Hematopoietic multipotent progenitor cell (in vitro differentiated cells): ENCODE results near the gene FXYD5. TPM values are rescaled to one million over a fixed set of nuclear protein-coding genes. Genes with fewer than 3 reads are reported as not detected.
"Not testable (repeated sequence)": the region's sequence is repeated elsewhere in the genome, so short reads cannot be mapped to it uniquely, and the experiment has no call there.

Experiments used
- DNase-seq, 3 donors: peaks; one replicate each; pipeline ENCODE4 v3.0.0-alpha.2; 2011 to 2015; ENCODE audit warnings: low read depth in 2 of 3, low spot score in 2 of 3
- total RNA-seq: library from RNA; depleted of rRNA; stranded (reverse); fragments of >200 nt; gene quantifications from one replicate; pipeline ENCODE4 v1.2.3, GENCODE V29; 2012

Gene FXYD5
- total RNA-seq, 1 donor: 319 TPM

DNA sequence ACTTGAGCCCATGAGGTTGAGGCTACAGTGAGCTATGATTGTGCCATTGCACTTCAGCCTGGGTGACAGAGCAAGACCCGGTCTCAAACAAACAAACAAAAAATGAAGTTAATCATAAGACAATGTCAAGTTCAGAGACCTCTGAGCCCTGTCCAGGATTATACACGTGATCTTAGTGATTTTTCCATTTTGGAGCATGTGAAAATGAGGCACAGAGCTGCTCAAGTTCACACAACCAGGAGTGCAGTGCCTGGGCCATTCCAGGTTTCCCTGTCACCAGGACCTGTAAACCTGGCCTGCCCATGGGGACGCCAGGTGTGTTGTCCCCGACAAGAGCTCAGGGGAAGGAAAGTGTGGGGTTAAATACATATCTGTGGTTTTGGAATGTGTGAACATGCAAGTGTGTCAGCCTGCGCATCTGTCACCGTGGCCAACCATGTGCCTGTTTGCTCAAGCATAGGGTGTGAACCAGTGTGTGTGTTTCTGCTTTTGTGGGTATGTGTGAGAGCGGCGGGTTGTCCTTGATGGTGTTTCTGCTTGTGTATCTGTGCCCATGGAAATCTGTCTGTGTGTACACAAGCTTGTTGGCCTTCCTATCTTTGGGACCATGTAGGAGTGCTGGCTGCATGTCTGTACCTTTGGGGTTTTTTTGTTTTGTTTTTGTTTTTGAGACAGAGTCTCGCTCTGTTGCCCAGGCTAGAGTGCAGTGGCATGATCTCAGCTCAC lies 17.4 kb upstream of the FXYD5 start:
- no peak for DNase-seq

DNA sequence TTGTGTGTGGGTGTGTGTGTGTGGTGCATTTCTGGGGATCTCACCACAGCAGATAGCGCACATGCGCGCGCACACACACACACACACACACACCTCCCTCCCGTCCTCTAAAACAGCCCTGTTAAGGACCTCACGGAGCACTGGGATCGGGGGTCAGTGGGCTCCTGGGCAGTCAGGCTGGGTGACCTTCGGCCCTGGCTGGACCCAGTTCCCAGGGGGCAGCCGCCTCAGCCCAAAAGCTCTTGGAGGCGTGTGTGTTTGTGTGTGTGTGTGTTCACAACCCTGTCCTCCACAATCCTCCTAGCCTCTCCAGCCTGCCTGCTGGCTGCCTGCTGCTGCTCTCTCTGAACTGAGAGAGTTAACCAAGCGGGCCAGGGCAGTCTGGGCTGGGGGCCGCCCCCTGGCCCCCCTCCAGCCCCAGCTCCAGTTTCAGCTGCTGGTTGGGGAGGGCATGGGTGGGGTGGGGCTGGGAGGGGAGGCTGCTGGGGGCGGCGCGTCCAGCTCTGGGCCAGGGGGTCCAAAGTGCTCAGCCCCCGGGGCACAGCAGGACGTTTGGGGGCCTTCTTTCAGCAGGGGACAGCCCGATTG lies 16.1 kb upstream of the FXYD5 start, which contains the start of gene FXYD1:
FXYD1 (plus strand) TSS at position 520 of the 588 bp plus-strand sequence. CDS start 1,256 bp downstream, outside the sequence.
- no peak for DNase-seq

DNA sequence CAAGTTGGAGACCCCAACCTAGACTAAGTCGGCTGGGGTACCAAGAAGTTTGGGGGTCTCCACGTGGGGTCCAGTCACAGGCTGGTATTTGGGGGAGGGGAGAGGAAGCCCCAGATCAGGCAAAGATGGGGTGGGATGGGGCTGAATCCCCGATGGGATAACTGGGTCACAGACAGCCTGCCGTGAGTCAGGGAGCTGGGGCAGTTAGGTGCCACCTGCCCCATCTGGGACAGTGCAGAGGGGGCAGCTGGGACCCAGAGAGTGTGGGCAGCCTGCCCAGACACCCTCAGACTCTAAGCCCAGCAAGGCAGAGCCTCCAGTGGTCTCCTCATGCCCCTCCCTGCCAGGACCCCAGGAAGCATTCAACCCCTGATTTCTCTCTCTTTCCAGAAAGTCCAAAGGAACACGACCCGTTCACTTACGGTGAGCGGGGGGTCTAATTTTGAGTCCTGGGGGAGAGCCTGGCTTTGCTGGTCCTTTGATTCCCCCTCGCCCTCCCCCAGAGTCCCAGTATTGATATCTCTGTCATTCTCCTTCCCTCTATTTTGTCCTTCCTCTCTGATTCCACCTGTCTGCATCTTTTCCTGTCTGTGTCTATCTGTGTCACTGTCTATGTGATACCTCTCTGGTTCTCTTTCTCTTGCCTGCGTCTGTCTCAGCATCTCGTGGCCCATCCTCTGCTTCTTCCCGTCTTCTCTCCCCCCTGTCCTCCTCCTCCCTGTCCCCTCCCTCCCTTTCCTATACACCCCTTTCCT lies 14.2 kb upstream of the FXYD5 start:
- no peak for DNase-seq

DNA sequence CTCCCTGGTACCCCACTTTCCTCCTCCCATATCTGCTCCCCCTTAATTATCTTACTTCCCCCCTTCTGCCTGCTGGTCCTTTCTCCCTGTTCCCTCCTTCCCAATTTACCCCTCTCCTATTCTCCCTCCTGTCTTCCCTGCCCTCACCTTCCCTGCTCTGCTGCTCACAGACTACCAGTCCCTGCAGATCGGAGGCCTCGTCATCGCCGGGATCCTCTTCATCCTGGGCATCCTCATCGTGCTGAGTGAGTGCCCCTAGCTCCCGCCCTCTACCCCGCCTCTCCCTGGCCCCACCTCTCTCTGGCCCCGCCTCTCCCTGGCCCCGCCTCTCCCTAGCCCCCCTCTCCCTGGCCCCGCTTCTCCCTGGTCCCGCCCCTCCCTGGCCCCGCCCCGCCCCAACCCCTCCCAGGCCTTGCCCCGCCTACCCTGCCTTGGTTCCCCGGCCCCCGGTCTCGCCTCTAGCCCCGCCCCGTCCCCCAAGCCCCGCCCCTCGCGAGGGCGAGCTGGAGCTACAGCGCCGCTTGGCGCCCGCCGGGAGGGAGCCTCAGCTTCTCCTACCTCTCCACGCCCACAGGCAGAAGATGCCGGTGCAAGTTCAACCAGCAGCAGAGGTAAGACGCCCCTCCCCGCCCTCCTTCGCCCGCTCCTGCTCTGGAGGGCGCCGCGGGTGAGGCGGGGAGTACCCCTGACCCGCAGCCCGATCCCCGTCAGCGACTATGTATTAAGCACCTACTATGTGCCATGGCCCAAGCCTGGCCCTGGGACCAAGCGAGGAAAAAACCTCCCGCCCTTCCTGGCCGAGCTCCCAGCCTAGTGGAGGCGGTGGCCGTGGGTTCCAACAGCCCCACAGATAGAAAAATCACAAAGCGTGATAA lies 13.3 kb upstream of the FXYD5 start:
- peak; percentile 78 to 90 (median 85) for DNase-seq

DNA sequence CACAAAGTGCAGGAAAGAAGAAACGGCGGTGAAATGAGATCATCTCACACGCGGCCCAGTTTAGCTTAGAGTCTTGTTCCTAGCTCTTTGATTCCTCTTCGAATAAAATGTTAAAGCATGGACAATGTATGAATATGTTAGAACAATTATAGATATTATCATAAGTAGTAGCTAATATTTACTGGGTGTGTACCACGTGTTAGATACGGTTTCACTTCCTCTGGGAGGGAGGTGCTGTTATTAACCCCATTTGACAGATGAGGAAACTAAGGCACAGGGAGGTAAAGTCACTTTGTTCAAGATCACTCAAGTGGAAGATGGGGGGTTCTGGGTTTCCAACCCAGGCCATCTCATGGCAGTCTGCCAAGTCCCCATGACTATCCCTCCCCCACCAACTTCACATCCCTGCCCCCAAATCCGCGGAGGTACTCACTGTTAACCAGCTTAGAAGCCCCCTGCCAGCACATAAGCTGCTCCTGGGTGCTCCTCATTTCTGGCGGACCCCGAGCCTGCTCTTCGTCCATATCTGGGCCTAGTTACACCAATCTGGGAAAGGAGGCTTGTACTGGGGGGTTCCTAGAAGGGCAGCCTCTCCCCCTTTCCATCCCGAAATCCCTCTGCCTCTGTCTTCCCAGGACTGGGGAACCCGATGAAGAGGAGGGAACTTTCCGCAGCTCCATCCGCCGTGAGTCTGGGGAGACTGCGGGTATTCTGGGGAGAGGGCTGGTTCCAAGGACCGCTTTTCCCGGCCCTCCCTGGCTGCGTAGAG lies 12.5 kb upstream of the FXYD5 start:
- peak in 1 of 3 donors; percentile 55 for DNase-seq

DNA sequence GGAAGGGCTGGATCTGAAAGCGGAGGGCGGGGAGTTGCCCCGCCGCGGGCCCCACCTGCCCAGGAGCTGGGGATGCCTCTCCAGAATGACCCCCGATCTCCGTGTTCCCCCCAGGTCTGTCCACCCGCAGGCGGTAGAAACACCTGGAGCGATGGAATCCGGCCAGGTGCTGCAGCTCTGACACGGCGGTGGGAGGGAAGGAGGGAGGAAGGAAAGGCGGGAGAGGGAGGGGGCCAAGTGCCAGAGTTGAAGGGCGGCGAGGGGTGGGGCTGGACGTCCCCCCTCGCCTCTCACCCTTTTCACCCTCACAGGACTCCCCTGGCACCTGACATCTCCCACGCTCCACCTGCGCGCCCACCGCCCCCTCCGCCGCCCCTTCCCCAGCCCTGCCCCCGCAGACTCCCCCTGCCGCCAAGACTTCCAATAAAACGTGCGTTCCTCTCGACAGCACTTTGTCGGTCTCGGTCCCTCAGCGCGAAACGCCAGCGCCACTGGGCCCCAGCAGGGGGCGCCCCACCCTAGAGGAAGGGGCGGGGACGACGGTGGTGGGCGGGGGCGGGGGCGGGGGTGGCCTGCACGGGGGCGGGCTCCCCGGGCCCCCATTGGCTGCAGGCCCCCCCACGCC lies 11.8 kb upstream of the FXYD5 start:
- DNase-seq: peak in 2 of 3 donors; percentile 62 to 70

DNA sequence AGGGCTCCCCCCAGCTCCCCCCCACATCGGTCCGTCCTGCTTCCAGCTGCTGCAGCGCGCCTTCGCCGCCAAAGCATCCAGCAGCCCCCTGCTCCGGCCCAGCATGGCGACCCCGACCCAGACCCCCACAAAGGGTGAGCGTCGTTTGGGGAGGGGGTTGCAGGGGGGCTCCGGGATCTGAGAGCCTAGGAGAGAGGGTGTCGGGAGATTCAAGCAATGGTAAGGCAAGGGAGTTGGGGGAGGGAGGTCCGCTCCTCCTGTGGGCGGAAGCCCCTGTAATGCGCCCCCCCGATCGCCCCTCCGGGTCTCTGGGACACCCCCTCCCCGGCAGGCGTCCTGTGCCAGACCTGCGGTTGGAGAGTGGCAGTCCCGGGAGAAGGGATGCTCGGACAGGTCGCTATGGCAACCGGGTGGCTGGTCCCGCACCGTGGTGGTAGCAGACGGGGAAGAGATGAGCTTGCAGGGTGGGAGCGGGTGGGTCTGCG lies 11.3 kb upstream of the FXYD5 start, which contains the start of gene FXYD7:
FXYD7 (plus strand) TSS at position 25 of the 485 bp plus-strand sequence; CDS start at position 104, 79 bp downstream.
- no peak for DNase-seq

DNA sequence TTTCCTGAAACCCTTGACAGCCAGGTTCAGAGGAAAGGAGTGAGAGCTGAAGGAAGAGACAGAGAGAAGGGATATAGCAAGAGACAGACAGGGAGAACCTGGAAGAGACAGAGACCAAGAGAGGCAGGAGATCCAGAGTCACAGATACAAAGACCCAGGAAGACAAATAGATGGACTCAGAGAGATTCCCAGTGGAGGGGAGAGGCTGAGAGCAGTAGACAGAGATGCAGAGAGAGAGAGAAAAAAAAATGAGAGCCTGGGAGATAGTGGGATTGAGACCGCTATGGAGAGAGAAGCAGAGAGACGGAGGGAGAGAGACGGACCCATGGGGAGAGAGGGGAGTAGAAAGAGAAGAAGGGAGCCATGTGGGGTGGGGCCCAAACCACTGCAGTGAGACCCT lies 10.7 kb upstream of the FXYD5 start:
- DNase-seq: no peak

DNA sequence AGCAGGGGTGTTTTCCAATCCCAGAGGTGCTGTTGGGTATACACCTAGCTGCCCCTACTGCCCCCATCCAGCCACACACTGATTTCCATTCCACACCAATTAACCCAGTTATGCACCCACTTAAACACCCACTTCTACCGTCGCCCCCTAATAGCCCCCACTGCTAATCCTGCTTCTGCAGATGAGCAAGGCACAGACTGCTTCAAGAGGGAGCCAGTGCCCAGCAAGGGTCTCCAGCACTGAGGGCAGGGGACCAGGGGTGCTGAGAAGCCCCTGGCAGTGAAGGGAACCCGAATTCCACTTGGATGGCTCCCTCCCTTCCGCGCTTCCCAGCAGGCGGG lies 10.3 kb upstream of the FXYD5 start:
- DNase-seq: no peak

DNA sequence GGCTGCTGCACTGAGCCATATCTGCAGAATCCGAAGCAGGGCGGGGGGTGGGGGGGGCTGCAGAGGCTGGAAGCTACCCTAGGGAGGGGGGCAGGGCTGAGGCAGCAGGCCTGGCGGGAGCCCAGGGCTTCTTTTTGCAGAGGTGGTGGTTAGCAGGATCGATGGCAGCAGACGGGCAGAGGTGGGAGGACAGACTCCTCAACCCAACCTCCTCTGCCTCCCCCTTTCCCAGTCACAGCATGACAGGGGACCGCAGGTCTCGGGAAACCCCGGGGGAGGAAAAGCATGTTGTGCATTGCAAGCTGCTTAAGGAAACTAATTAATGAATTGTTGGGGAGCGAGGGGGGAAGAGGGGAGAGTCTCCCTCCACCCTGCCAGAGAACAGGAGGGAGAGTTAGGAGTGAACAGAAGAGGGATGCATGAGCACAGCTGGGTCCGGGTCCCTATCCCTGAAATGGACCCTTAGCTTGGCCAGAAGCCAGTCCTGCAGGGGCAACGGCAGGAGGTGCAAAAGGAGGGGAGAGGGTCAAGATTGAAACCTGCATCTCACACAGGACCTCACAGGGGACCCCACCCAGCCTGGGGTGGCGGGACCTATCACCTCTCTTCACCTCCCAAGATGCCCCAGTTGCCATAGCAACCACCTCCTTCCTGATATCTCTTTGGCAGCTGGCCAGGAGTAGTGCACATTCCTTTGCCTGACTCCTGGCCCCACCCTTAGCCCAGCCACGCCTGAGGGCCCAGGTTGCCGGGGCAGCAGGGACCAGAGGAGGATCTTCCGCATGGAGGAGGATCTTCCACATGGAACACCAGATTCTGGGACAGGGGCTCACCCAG lies 9.7 kb upstream of the FXYD5 start:
- no peak for DNase-seq

DNA sequence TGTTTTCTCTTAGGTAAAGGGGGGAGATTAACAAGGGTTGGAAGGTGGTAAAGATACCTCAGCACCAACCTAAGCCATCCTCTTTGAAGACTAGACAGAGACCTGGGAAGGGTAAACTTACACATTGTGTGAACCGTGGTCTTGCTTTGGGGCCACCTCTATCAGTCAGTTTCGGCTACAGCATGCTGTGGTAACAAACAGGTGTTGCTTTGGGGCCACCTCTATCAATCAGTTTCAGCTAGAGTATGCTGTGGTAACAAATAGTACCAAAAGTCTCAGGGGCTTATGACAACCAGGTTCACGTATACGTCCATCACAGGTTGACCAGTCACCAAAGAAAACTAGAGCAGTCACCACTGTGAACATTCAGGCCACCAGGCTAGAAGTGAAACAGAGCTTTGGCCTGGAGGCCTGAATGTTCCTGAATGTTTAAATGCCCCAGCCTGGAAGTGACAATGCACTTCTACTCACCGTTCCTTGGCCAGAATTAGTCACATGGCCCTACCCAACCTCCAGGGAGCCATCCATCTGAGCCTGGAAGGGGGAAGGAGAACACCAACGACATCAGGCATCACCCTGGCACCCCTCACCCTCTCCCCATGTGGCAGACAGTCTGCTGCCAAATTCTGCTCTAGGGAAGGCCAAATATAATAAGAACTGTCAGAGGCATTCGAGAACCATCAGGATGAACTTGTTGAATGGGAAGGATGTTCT lies 7.6 kb upstream of the FXYD5 start:
- DNase-seq: peak in 1 of 3 donors; percentile 44

DNA sequence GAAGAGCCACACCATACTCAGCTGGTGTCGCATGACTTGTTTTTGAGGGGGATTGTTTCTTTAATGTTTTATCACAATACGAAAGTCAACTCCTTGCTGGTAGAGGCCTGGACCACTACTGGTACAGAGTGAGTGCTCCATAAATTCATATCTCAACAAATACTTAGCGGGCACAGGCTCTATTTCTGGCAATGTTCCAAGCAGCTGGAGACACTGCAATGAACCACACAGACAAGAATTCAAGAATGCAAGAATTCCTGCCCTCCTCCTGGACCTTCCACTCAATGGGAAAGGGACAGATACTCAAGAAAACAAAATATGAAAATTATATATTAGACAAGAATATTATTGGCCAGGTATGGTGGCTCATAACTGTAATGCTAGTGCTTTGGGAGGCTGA lies 5.1 kb upstream of the FXYD5 start:
- DNase-seq: no peak

DNA sequence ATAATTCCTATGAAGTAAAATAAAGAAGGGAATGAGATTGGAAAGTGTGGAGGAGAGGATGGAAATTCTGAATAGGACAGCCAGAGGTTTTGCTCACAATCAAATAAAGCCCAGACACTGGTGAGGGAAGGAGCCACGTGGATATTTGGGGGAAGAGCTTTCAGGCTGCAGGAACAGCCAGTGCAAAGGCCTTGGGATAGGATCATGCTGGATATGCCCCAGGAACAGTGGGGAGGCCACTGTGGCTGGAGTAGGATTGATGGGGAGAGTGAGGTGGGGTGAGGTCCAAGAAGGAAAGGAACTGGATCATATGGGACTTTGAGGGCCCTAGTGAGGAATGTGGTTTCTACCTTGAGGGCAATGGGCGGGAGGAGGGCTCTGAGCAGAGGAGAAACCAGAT lies 4.1 kb upstream of the FXYD5 start:
- no peak for DNase-seq

DNA sequence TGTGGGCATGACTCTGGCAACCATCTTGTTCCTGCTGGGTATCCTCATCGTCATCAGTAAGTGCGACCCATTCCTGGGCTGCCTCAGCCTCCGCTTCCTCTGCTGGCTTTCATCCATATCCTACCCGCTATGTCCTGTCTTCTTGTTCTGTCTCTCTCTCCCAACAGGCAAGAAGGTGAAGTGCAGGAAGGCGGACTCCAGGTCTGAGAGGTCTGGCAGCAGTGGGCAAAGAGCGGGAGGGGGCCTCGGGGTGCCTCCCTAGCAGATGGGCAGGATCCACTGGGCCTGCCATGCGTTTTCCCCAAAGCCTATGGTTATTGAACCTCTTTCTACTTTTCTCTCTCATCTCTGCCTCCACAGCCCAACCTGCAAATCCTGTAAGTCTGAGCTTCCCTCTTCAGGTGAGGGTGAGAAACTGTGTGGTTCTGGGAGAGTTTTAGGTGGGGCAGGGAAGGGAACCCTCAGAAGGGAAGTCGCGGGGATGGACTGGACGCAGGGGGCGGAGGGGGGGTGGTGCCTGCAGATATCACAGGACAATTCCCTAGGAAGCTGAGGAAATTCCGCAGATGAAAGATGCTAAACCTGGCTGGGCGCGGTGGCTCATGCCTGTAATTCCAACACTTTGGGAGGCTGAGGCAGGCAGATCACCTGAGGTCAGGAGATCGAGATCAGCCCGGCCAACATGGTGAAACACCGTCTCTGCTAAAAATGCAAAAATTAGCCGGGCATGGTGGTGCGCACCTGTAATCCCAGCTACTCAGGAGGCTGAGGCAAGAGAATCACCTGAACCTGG lies 3.1 kb upstream of the FXYD5 start:
- DNase-seq: no peak

DNA sequence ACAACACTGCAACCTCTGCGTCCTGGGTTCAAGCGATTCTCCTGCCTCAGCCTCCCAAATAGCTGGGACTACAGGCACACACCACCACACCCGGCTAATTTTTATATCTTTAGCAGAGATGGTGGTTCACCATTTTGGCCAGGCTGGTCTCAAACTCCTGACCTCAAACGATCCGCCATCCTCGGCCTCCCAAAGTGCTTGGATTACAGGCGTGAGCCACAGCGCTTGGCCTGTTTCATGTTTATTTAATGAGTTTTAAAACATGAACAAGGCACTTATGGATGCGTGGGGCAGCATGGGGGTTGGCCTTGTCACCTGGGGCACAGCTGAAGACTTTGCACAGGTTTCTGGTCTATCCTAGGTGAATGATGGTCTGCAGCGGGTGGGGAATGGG lies 1.4 kb upstream of the FXYD5 start:
- not testable (repeated sequence) for DNase-seq

DNA sequence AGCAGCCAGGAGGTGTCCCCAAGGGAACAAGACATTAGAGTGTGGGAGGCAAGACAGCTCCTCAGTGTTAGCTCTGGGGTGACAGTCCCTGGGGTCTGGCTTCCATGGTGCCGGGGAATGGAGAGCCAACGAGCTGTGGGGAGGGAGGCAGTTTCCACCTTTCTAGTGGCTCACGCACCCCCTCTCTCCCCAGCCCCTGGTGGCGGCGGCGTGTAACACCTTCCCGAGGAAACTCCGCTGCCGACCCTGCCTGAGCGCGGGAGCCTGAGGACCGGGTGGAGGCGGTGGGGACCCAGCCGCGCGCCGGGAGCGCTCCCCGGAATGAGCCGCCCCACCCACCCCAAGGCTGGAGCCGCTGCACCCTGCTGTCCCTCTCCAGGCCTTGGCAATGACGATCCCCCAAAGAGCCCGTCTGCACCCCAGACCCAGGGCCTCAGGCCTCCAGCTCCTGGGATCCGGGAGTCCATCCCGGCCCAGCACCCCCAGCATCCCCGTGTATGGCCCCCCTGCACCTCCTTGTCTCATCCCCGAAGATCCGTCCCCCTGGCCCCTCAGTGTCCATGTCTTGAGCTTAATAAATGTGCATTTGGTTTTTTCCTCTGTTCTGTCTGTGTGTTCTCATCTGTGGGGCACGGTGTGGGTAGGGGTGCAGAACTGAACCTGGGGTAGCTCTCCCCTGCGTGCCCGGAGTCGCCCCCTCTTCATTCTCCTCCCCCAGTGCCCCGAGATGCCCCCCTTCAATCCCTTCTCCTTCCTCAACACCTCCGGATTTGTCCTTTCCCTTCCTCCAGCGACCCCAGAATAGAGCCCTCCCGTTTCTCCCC lies 622 bp upstream of the FXYD5 start:
- DNase-seq: peak in 2 of 3 donors; percentile 61 to 69
